HG03139 (cell line): Measurements from ENCODE around the gene TAS2R30.
"Not testable (repeated sequence)": the region's sequence is repeated elsewhere in the genome, so short reads cannot be mapped to it uniquely, and the experiment has no call there.

ENCODE experiments used
- ATAC-seq: cut with Tn5 transposase; IDR thresholded peaks from one replicate; pipeline ENCODE4 v1.9.1; 2021; ENCODE audit not compliant: unreplicated experiment

TAS2R30 gene

GRCh38 chr12:11130999-11131398 is 3.4 kb downstream of the TAS2R30 start:
- ATAC-seq, result no peak

DNA sequence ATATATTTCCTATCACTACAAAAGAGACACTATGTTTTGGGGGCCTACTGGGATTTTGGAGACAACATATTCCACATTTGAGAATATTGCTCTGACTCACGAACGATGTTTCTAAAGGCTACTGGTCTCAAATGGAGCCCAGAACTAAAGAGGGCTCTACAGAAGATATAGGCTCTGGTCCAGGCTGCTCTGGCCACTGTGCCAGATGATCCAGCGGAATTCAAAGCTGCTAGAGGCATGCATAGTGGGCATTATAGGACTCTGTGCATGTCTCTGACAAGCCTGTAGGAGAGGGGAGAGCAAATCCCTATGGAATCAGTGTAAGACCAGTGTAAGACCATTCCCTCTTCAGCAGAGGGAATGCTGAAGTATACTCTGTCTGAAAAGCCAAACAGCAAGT is 4.1 kb downstream of the TAS2R30 start:
- no peak for ATAC-seq

DNA sequence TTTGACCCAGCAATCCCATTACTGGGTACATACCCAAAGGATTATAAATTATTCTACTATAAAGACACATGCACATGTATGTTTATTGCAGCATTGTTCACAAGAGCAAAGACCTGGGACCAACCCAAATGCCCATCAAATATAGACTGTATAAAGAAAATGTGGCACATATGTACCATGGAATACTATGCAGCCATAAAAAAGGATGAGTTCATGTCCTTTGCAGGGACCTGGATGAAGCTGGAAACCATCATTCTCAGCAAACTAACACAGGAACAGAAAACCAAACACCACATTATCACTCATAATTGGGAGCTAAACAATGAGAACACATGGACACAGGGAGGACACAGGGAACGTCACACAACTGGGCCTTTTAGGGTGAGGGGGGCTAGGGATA is 20.3 kb downstream of the TAS2R30 start:
- not testable (repeated sequence) for ATAC-seq

- not testable (repeated sequence) for ATAC-seq
These were observed 23.2 kb downstream of the TAS2R30 start for GRCh38 chr12:11111213-11111612.

GRCh38 chr12:11108862-11109261 is 25.6 kb downstream of the TAS2R30 start:
- no peak for ATAC-seq

GRCh38 chr12:11107719-11108118 is 26.7 kb downstream of the TAS2R30 start:
- no peak for ATAC-seq

DNA sequence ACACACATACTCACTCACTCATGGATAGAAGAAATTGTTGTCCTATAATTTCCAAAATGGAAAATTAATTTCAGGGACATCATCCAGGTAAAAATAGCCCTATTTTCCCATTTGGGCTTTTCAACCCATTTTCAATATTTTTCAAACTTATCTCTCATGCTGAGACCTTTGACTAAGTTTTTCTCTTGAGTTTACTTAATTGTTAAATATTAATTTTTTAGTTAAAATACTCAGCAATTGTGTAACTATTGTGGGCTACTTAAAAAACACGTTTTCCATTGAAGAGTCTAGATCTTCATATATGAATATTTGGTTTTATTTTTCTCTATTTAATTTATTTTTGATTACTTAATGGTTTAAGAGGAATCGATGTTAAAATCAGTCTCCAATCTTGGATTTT is 28.2 kb downstream of the TAS2R30 start:
- no peak for ATAC-seq

DNA sequence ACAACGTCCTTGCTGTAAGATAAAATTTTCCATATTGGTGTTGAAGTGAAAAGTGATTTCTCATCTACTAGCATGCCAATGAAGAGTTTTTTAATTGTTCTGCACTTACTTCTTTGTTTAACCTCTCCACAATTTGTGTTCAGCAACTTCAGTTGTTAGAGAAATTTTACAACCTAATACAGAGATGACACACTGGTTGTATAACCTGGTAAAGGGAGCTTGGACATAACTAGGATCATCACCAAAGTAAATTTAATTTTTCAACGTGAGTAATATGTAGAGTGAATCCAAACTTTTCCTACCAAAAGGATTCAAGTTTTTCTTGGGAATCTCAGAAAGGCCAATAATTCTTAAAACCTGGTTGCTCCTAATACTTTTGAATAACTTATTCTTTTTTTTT is 28.9 kb downstream of the TAS2R30 start:
- no peak for ATAC-seq

- not testable (repeated sequence) for ATAC-seq
These were observed 39.5 kb downstream of the TAS2R30 start for GRCh38 chr12:11094910-11095309.

DNA sequence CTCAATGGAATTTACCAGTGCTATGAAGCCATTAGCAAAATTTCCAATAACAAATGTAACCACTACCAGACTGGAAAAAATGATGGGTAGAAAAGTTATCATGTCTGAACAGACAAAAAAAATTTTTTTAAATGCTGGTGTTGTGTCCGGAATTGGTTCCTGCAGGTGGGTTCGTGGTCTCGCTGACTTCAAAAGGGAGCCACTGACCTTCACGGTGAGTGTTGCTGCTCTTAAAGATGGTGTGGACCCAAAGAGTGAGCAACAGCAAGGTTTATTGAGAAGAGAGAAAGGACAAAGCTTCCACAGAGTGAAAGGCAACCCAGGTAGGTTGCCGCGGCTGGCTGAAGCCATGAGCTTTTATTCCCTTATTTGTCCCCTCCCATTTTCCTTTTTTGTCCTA is 42.3 kb downstream of the TAS2R30 start, which contains the start of gene TAS2R43:
TAS2R43 (minus strand) TSS at position 186 of the 400 bp plus-strand sequence; CDS start at position 102, 84 bp downstream.
- no peak for ATAC-seq

GRCh38 chr12:11089246-11089645 is 45.2 kb downstream of the TAS2R30 start:
- ATAC-seq, result no peak

GRCh38 chr12:11085419-11085818 is 49.0 kb downstream of the TAS2R30 start:
- ATAC-seq, result no peak
